Gastrocnemius medialis (tissue), 4 donors: Measurements from ENCODE around the gene CD244. TPM values are rescaled to one million over a fixed set of nuclear protein-coding genes. Genes with fewer than 3 reads are reported as not detected.
"Not testable (repeated sequence)": the region's sequence is repeated elsewhere in the genome, so short reads cannot be mapped to it uniquely, and the experiment has no call there.

Experiments used
- ATAC-seq, 2 donors: fragments of 150-250 bp; one replicate each; pipeline ENCODE4 v1.9.1; 2016
- DNase-seq, 2 donors: peaks; one replicate each; pipeline ENCODE4 v3.0.0-alpha.2; 2019
- H3K27ac ChIP-seq, 4 donors: fragments of 200-600 bp; sonication (generic); 1 replicate in 1 of 4; 2 replicates in 3 of 4; pipeline ENCODE4 v1.5.1; 2016 to 2018; ENCODE audit warnings: mild to moderate bottlenecking in 2 of 4, moderate library complexity in 1 of 4
- H3K27me3 ChIP-seq, 3 donors: fragments of 200-600 bp; sonication (generic) in 2 of 3; 1 replicate in 1 of 3; 2 replicates in 2 of 3; pipeline versions ENCODE4 v1.5.1 to v1.6.0; 2016 to 2019; ENCODE audit warnings: mild to moderate bottlenecking in 1 of 3, moderate library complexity in 1 of 3
- H3K36me3 ChIP-seq, 2 donors: fragments of 200-600 bp; sonication (generic) in 1 of 2; one replicate each; pipeline ENCODE4 v1.5.1; 2017 to 2018
- H3K4me1 ChIP-seq, 2 donors: fragments of 200-600 bp; sonication (generic) in 1 of 2; one replicate each; pipeline ENCODE4 v1.5.1; 2016 to 2017; ENCODE audit warnings: mild to moderate bottlenecking in 2 of 2
- H3K4me3 ChIP-seq, 4 donors: fragments of 200-600 bp; sonication (generic) in 3 of 4; 1 replicate in 1 of 4; 2 replicates in 3 of 4; pipeline ENCODE4 v1.5.1; 2016 to 2019; ENCODE audit warnings: mild to moderate bottlenecking in 2 of 4
- H3K9me3 ChIP-seq, 3 donors: fragments of 200-600 bp; sonication (generic) in 2 of 3; 1 replicate in 1 of 3; 2 replicates in 2 of 3; pipeline ENCODE4 v1.5.1; 2016 to 2019
- CTCF ChIP-seq, 5 experiments: fragments of 450-650 bp in 3 of 5; fragments of 200-600 bp in 2 of 5; sonication (generic) in 2 of 5; IDR thresholded peaks in 4 of 5; conservative IDR thresholded peaks in 1 of 5; 1 replicate in 4 of 5; 2 replicates in 1 of 5; pipeline ENCODE4 v1.5.1; 2016 to 2019; ENCODE audit warnings: antibody characterized with exemption in 5 of 5, mild to moderate bottlenecking in 3 of 5, moderate library complexity in 3 of 5
- POLR2A ChIP-seq, 2 donors: fragments of 450-650 bp; IDR thresholded peaks; one replicate each; pipeline ENCODE4 v1.6.1; 2017; ENCODE audit warnings: antibody characterized with exemption in 2 of 2, mild to moderate bottlenecking in 2 of 2, moderate library complexity in 2 of 2
- in situ Hi-C, 4 donors: fragments of 200-750 bp; cut with MboI; loops; one replicate each; pipeline versions ENCODE4 v1.15.0 to v1.8.0; 2017; ENCODE audit warnings: low sequenced_read_pairs in 4 of 4
- intact Hi-C: fragments of 100-400 bp; cut with DNase I; formaldehyde crosslinking; loops from one replicate; pipeline ENCODE4 v1.15.1; 2023; ENCODE audit warnings: low total_unique reads
- total RNA-seq, 4 donors: library from RNA; depleted of rRNA; stranded (reverse); fragments of >200 nt; gene quantifications; one replicate each; pipeline versions ENCODE4 v1.1.0 to v1.2.3, GENCODE V29; 2016

The CD244 gene
- total RNA-seq, 4 donors from 2014 or later, result not detected

- intact Hi-C loops, result no loop called here
- ATAC-seq (no peak), DNase-seq (no peak)
- in situ Hi-C loops, result no loop called here
- Histone ChIP-seq H3K4me3 (no peak overlapping the region), H3K27ac (no peak overlapping the region), H3K9me3 (peaks cover 0 to 3% (median 0%) of the 10 kb centered on the region in 3 donors), H3K36me3 (no peaks in the 10 kb centered on the region), H3K27me3 (no peaks in the 10 kb centered on the region), H3K4me1 (no peaks in the 10 kb centered on the region)
- TF ChIP-seq CTCF (IDR thresholded peaks at IDR 0.05 in 4 of 5, conservative IDR thresholded peaks at IDR 0.05 in 1 of 5) (no peak), POLR2A (IDR thresholded peaks at IDR 0.05) (no peak)
Observed at GRCh38 chr1:160789702-160790611, 72.7 kb downstream of the CD244 start.

- Histone ChIP-seq H3K27ac (no peak overlapping the region), H3K4me1 (no peaks in the 10 kb centered on the region), H3K9me3 (peaks cover 0 to 3% (median 0%) of the 10 kb centered on the region in 3 donors), H3K27me3 (no peaks in the 10 kb centered on the region), H3K4me3 (no peak overlapping the region), H3K36me3 (no peaks in the 10 kb centered on the region)
- in situ Hi-C loops, result no loop called here
- no peak for DNase-seq
- no peak for ATAC-seq
- no peak for TF ChIP-seq CTCF (IDR thresholded peaks at IDR 0.05 in 4 of 5, conservative IDR thresholded peaks at IDR 0.05 in 1 of 5)
- no peak for TF ChIP-seq POLR2A (IDR thresholded peaks at IDR 0.05)
- intact Hi-C loops, result no loop called here
Observed at GRCh38 chr1:160789051-160789701, 73.5 kb downstream of the CD244 start.

- H3K27ac ChIP-seq, ATAC-seq, H3K9me3 ChIP-seq, intact Hi-C loops, H3K4me3 ChIP-seq, H3K36me3 ChIP-seq, H3K27me3 ChIP-seq, in situ Hi-C loops, DNase-seq, H3K4me1 ChIP-seq: not testable (repeated sequence)
Observed at GRCh38 chr1:160782988-160783765, 79.5 kb downstream of the CD244 start.

- Histone ChIP-seq H3K4me1 (no peaks in the 10 kb centered on the region), H3K4me3 (no peak overlapping the region), H3K36me3 (no peaks in the 10 kb centered on the region), H3K27me3 (no peaks in the 10 kb centered on the region), H3K9me3 (no peaks in the 10 kb centered on the region), H3K27ac (no peak overlapping the region)
- no peak for TF ChIP-seq POLR2A (IDR thresholded peaks at IDR 0.05)
- TF ChIP-seq CTCF (IDR thresholded peaks at IDR 0.05 in 4 of 5, conservative IDR thresholded peaks at IDR 0.05 in 1 of 5), result no peak
- ATAC-seq (no peak), DNase-seq (no peak)
- intact Hi-C loops, result no loop called here
- in situ Hi-C loops, result no loop called here
Observed at GRCh38 chr1:160781914-160782689, 80.6 kb downstream of the CD244 start.
